HCT116 (cell line): Measurements from ENCODE around the gene SERTAD2. TPM values are rescaled to one million over a fixed set of nuclear protein-coding genes. Genes with fewer than 3 reads are reported as not detected.

ENCODE experiments used
- ATAC-seq: fragments of 200-7000 bp; cut with Tn5 transposase; 2 replicates; pipeline ENCODE4 v1.9.1; 2020; ENCODE audit warnings: mild to moderate bottlenecking, moderate library complexity
- BruUV-seq: library from RNA; stranded (reverse); fragments of 400-500 nt; replicated peaks from 2 replicates; lab custom pipeline; 2021; lab: Mats Ljungman, UMichigan
- CTCF ChIA-PET: fragments of 300-600 bp; sonication (Branson Sonifier 250); formaldehyde crosslinking; loops from one replicate; lab custom pipeline; 2021; ENCODE audit warnings: antibody characterized with exemption; lab: Charles Lee
- POLR2A ChIA-PET: fragments of 300-600, 350-600 bp; sonication (Branson Sonifier 250); formaldehyde crosslinking; loops from one replicate; lab custom pipeline; 2021; ENCODE audit warnings: antibody characterized with exemption; lab: Charles Lee
- RAD21 ChIA-PET, 2 experiments: fragments of 300-600 bp; sonication (Branson Sonifier 250); formaldehyde crosslinking; loops; one replicate each; lab custom pipeline; 2023; ENCODE audit warnings: low total read pairs in 2 of 2; ENCODE audit not compliant: uncharacterized antibody in 2 of 2, unreplicated experiment in 2 of 2, low non-redundant PET in 1 of 2; lab: Charles Lee
- DNase-seq: peaks from one replicate; pipeline ENCODE4 v3.0.0-alpha.2; 2010; ENCODE audit warnings: low read depth, low spot score
- H2AFZ ChIP-seq: fragments of 200-600 bp; shearing (Covaris generic), sonication (generic); 2 replicates; pipeline ENCODE4 v1.6.1; 2017; ENCODE audit warnings: low read depth, mixed run types, mixed read lengths, antibody characterized with exemption, low read length; ENCODE audit not compliant: poor library complexity, severe bottlenecking
- H3K27ac ChIP-seq: 2 replicates; pipeline ENCODE4 v1.5.1; 2012; ENCODE audit warnings: low read depth, low read length
- H3K27me3 ChIP-seq: fragments of 200-600 bp; sonication (generic); 2 replicates; pipeline ENCODE4 v1.6.1; 2016; ENCODE audit warnings: mixed run types, low read length, mixed read lengths; ENCODE audit not compliant: insufficient read depth
- H3K36me3 ChIP-seq, 2 experiments: fragments of 200-500 bp in 1 of 2; fragments of 200-600 bp in 1 of 2; sonication (Bioruptor generic) in 1 of 2; sonication (generic) in 1 of 2; 2 replicates each; pipeline versions ENCODE4 v1.5.1 to v1.6.1; 2014 to 2016; ENCODE audit warnings: low read length in 2 of 2, inconsistent platforms in 1 of 2, mixed read lengths in 1 of 2, mixed run types in 1 of 2; ENCODE audit not compliant: insufficient read depth in 2 of 2, control insufficient read depth in 1 of 2
- H3K4me1 ChIP-seq, 2 experiments: fragments of 200-600 bp in 1 of 2; sonication (generic) in 1 of 2; 2 replicates each; pipeline versions ENCODE4 v1.5.1 to v1.6.1; 2012 to 2017; ENCODE audit warnings: low read length in 2 of 2, inconsistent platforms in 1 of 2, mild to moderate bottlenecking in 1 of 2, mixed read lengths in 1 of 2, mixed run types in 1 of 2, moderate library complexity in 1 of 2; ENCODE audit not compliant: insufficient read depth in 2 of 2, control insufficient read depth in 1 of 2
- H3K4me2 ChIP-seq: fragments of 200-600 bp; sonication (generic); 2 replicates; pipeline ENCODE4 v1.6.1; 2017; ENCODE audit warnings: mixed run types, low read length, mixed read lengths
- H3K4me3 ChIP-seq, 2 experiments: fragments of 200-600 bp in 1 of 2; sonication (generic) in 1 of 2; replicated peaks in 1 of 2; 2 replicates each; pipeline ENCODE4 v1.5.1; 2011 to 2016; ENCODE audit warnings: low read length in 2 of 2, control low read depth in 1 of 2, low read depth in 1 of 2, mild to moderate bottlenecking in 1 of 2, mixed read lengths in 1 of 2, mixed run types in 1 of 2
- H3K79me2 ChIP-seq: fragments of 200-600 bp; sonication (generic); 2 replicates; pipeline ENCODE4 v1.6.1; 2017; ENCODE audit warnings: mild to moderate bottlenecking, mixed run types, low read length, moderate library complexity, mixed read lengths; ENCODE audit not compliant: insufficient read depth
- H3K9ac ChIP-seq: fragments of 200-600 bp; sonication (generic); 2 replicates; pipeline ENCODE4 v1.6.1; 2016; ENCODE audit warnings: low read length, mixed read lengths
- H3K9me2 ChIP-seq: fragments of 200-600 bp; sonication (generic), shearing (Covaris generic); 2 replicates; pipeline ENCODE4 v1.6.1; 2017; ENCODE audit warnings: mixed run types, mild to moderate bottlenecking, moderate library complexity; ENCODE audit not compliant: insufficient read depth
- H3K9me3 ChIP-seq, 2 experiments: fragments of 200-500 bp in 1 of 2; fragments of 200-600 bp in 1 of 2; sonication (Bioruptor generic) in 1 of 2; sonication (generic) in 1 of 2; 2 replicates each; pipeline ENCODE4 v1.6.1; 2014 to 2017; ENCODE audit warnings: low read length in 2 of 2, mixed read lengths in 2 of 2, inconsistent platforms in 1 of 2, low read depth in 1 of 2, mild to moderate bottlenecking in 1 of 2, mixed run types in 1 of 2, moderate library complexity in 1 of 2; ENCODE audit not compliant: control insufficient read depth in 1 of 2, insufficient read depth in 1 of 2
- H4K20me1 ChIP-seq: fragments of 200-600 bp; sonication (generic), shearing (Covaris generic); 2 replicates; pipeline ENCODE4 v1.6.1; 2017; ENCODE audit warnings: mixed run types, mild to moderate bottlenecking, moderate library complexity; ENCODE audit not compliant: insufficient read depth
- EZH2phosphoT487 ChIP-seq: fragments of 200-600 bp; IDR thresholded peaks from 2 replicates; pipeline ENCODE4 v1.6.1; 2018; ENCODE audit warnings: antibody characterized with exemption, borderline replicate concordance
- POLR2AphosphoS5 ChIP-seq: IDR thresholded peaks from 2 replicates; pipeline ENCODE4 v1.6.1; 2011; ENCODE audit warnings: mild to moderate bottlenecking, low read depth, low read length, moderate library complexity
- SIN3A ChIP-seq: IDR thresholded peaks from 2 replicates; pipeline ENCODE4 v1.6.1; 2012; ENCODE audit warnings: low read depth
- SP1 ChIP-seq: IDR thresholded peaks from 2 replicates; pipeline ENCODE4 v1.6.1; 2012; ENCODE audit warnings: low read depth
- SRF ChIP-seq: IDR thresholded peaks from 2 replicates; pipeline ENCODE4 v1.6.1; 2012; ENCODE audit warnings: low read depth
- TCF7L2 ChIP-seq: IDR thresholded peaks from 2 replicates; pipeline ENCODE4 v1.7.0; 2011; ENCODE audit warnings: borderline replicate concordance, inconsistent platforms; ENCODE audit not compliant: insufficient read depth, insufficient read length; ENCODE audit errors: extremely low read depth
- intact Hi-C: fragments of 100-400 bp; cut with micrococcal nuclease; formaldehyde crosslinking; loops from 2 replicates; pipeline ENCODE4 v1.10.0; 2022
- total RNA-seq: library from RNA; stranded (reverse); gene quantifications from one replicate; pipeline ENCODE4 v1.2.1, GENCODE V29; 2021; ENCODE audit not compliant: unreplicated experiment
- TF ChIP-seq, protein P1 (sequence below): IDR thresholded peaks from 2 replicates; pipeline ENCODE4 v1.6.1; 2012
- TF ChIP-seq, protein P2 (sequence below): IDR thresholded peaks from 2 replicates; pipeline ENCODE4 v1.6.1; 2012

The SERTAD2 gene
- total RNA-seq, 1 experiment from 2014 or later = 80.1 TPM

DNA sequence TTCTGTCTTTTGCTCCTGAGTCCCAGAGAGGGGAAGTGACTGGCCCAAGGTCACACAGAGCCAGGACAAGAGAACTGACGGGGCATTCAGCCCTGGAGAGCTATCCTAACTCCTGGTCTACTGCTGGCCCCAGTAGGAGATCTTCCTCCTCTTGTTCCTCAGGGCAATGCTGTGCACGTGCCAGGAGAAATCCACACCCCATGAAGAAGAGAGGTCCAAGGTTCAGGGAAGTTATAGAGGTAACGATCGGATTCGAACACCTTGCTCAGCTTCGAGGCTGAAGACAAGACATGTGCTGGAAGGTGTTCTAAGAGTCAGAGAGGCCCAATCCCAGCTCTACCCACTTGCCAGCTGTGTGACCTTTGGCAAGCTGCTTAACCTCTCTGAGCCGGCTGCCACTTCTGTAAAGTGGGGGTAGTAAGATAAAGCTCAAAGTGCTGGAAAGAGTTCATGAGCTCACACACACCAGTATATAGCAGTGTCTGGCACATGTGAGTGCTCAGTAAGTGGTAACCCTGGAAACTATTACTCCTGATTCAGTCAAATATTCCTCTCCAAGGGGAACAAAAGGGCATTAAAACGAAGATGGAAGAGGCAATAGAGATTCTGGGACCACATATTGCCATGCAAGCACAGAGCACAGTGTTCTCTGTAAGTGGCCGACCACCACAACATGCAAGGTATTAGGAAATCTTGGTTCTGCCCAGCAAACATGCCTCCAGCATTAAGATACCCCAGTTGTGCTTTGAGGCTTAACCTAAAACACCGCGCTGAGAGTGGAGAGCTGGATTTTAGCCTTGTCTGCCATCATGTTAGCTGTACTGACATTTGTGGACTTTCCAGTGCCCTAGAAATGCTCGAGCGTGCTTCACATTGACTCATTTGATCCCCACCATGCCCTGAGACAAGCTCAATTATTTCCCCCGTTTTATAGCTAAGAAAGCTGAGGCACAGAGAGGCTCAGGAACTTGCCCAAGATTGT, 25.6 kb downstream of the SERTAD2 start:
- Histone ChIP-seq H3K4me2 (no peak overlapping the region), H3K79me2 (peaks cover 21% of the 10 kb centered on the region), H3K9me2 (no peaks in the 10 kb centered on the region), H2AFZ (no peak overlapping the region), H3K27ac (no peak overlapping the region), H3K4me1 (no peaks in the 10 kb centered on the region), H4K20me1 (peaks cover 13% of the 10 kb centered on the region), H3K27me3 (no peaks in the 10 kb centered on the region), H3K4me3 (no peak overlapping the region), H3K9ac (no peak overlapping the region), H3K36me3 (peaks cover 1 to 20% of the 10 kb centered on the region in 2 experiments; a peak in 3 of 4 replicates), H3K9me3 (no peaks in the 10 kb centered on the region)
- TF ChIP-seq TCF7L2 (no peak), POLR2AphosphoS5 (0 out of 2 replicates have a peak, but pooled peaks have one; percentile 5)
- ATAC-seq = no peak
- BruUV-seq = TSS peak; percentile 4
- RAD21 ChIA-PET = no interaction called here
- CTCF ChIA-PET = interaction anchor here (0.7 to 1.5 kb wide), 3 partner anchors 13 to 18 kb away, joined by 3 to 4 read pairs (median 4); no protein-coding TSS in a partner anchor
- no peak for DNase-seq
- intact Hi-C loops = no loop called here
- POLR2A ChIA-PET = interaction anchor here (1.4 kb wide), 1 partner anchor 26 kb away, joined by 3 read pairs; the partner anchor contains the start of gene SERTAD2

DNA sequence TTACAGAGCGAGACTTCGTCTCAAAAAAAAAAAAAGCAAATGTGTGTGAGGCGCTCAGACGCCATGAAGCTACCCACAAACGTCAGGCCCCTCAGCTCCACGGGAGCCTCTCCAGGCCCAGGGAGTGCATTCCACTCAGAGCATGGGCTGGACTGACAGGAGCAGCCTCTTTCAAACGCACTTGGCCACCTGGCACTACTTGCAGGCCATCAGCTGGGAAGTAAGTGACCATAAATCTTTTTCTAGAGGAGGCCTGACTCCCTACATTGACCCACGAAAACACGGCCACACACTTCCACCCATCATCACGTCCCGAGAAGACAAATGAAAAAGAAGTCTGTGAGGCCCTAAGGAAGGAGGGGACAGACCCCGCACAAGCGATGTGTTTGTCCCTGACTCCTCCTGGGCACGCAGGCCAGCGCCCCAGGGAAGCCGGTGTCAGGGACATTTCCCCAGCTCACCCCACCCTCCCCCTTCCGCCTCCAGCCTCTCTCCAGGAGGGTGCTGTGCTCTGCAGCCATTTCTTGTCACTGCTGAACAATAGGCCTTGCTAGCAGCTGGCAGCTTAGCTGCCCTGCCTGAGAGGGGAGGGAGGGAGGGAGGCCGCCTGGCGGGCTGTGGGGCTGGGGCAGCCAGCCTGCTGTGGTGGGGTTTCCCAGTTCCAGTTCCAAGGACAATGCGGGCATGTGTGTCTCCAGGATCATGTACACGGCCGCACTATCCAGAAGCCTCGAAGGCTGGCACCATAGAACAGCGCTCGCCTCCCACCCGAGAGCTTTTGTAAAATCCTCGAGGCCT, 26.6 kb downstream of the SERTAD2 start:
- CTCF ChIA-PET = interaction anchor here (1.0 to 1.5 kb wide), 2 partner anchors 12 to 19 kb away, joined by 3 to 4 read pairs; no protein-coding TSS in a partner anchor
- TF ChIP-seq SRF (no peak), EZH2phosphoT487 (no peak), SP1 (no peak), SIN3A (no peak)
- TF ChIP-seq, protein P1, sequence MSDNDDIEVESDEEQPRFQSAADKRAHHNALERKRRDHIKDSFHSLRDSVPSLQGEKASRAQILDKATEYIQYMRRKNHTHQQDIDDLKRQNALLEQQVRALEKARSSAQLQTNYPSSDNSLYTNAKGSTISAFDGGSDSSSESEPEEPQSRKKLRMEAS = no peak
- TF ChIP-seq, protein P2, sequence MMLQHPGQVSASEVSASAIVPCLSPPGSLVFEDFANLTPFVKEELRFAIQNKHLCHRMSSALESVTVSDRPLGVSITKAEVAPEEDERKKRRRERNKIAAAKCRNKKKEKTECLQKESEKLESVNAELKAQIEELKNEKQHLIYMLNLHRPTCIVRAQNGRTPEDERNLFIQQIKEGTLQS = no peak
- TF ChIP-seq, all 23 proteins: peak for 0
- intact Hi-C loops = no loop called here

More for the DNA sequence above, 26.6 kb downstream of the SERTAD2 start:
- peaks cover 7% of the 10 kb centered on the region for H4K20me1 ChIP-seq
- H3K9me3 ChIP-seq = no peaks in the 10 kb centered on the region
- no peak overlapping the region for H3K27ac ChIP-seq
- H3K27me3 ChIP-seq = no peaks in the 10 kb centered on the region
- no peak overlapping the region for H3K4me2 ChIP-seq
- H3K36me3 ChIP-seq = peaks cover 0 to 17% of the 10 kb centered on the region in 2 experiments; a peak in 2 of 4 replicates
- RAD21 ChIA-PET = no interaction called here
- H3K9me2 ChIP-seq = no peaks in the 10 kb centered on the region
- no peak overlapping the region for H3K4me3 ChIP-seq
- no peak overlapping the region for H3K9ac ChIP-seq
- ATAC-seq (no peak), DNase-seq (no peak)
- peaks cover 11% of the 10 kb centered on the region for H3K79me2 ChIP-seq
- H3K4me1 ChIP-seq = no peaks in the 10 kb centered on the region
- POLR2A ChIA-PET = interaction anchor here (0.6 to 1.4 kb wide), 2 partner anchors 27 to 170 kb away, joined by 3 read pairs; partner anchors contain the start of gene SERTAD2
- no TSS peak for BruUV-seq
- no peak overlapping the region for H2AFZ ChIP-seq
